Progenitor cell of endocrine pancreas (in vitro differentiated cells): ENCODE measurements around the gene SLC25A38. TPM values are rescaled to one million over a fixed set of nuclear protein-coding genes. Genes with fewer than 3 reads are reported as not detected.

Experiments
- DNase-seq: peaks from one replicate; pipeline ENCODE4 v3.0.0; 2021; ENCODE audit warnings: low spot score; ENCODE audit not compliant: unreplicated experiment
- H3K27ac Mint-ChIP-seq: 2 replicates; pipeline ENCODE4 v1.8.0; 2021; ENCODE audit warnings: mild to moderate bottlenecking, moderate library complexity, mixed read lengths
- H3K27me3 Mint-ChIP-seq: 2 replicates; pipeline ENCODE4 v1.8.0; 2021; ENCODE audit warnings: mixed read lengths
- H3K36me3 Mint-ChIP-seq: 2 replicates; pipeline ENCODE4 v1.8.0; 2022; ENCODE audit warnings: mixed read lengths; ENCODE audit not compliant: insufficient read depth
- H3K4me1 Mint-ChIP-seq: 2 replicates; pipeline ENCODE4 v1.8.0; 2021; ENCODE audit warnings: low read depth, mixed read lengths
- H3K4me3 Mint-ChIP-seq: 2 replicates; pipeline ENCODE4 v1.8.0; 2021; ENCODE audit warnings: low read depth, mild to moderate bottlenecking, moderate library complexity, mixed read lengths
- H3K9me3 Mint-ChIP-seq: 2 replicates; pipeline ENCODE4 v1.8.0; 2021; ENCODE audit warnings: low read depth, mixed read lengths
- CTCF ChIP-seq: fragments of 200-600 bp; sonication (generic); IDR thresholded peaks from one replicate; pipeline ENCODE4 v1.5.0; 2021; ENCODE audit warnings: antibody characterized with exemption, mild to moderate bottlenecking; ENCODE audit not compliant: unreplicated experiment
- long read RNA-seq: library from polyadenylated mRNA; unstranded; transcript quantifications from one replicate; pipeline ENCODE4 v2.0.0, GENCODE V29; 2020
- total RNA-seq: library from RNA; stranded (reverse); gene quantifications from 2 replicates; pipeline ENCODE4 v1.2.1, GENCODE V29; 2021

Gene SLC25A38
- 34.6 and 38.0 TPM in 2 replicates for total RNA-seq
- long read RNA-seq, transcript SLC25A38-201 (7 exons, 2,147 nt): major isoform, 255 of 293 reads
- long read RNA-seq, partial matches to known transcripts: 7 of 293 reads
- long read RNA-seq, other reads (novel, unspliced or antisense): 31 of 293 reads

GRCh38 chr3:39383045-39383880, at the start of gene SLC25A38:
TSS of gene SLC25A38 (plus strand) at chr3:39383370. CDS start at chr3:39383725, 355 bp downstream.
- peaks cover 44% of the 10 kb centered on the region for H3K4me1 Mint-ChIP-seq
- H3K36me3 Mint-ChIP-seq: no peaks in the 10 kb centered on the region
- peak; percentile 46 for TF ChIP-seq CTCF
- no peaks in the 10 kb centered on the region for H3K9me3 Mint-ChIP-seq
- peak within 1 kb of the TSS; percentile 100 for H3K27ac Mint-ChIP-seq
- H3K27me3 Mint-ChIP-seq: no peaks in the 10 kb centered on the region
- H3K4me3 Mint-ChIP-seq: peak within 1 kb of the TSS; percentile 99
- DNase-seq: peak; percentile 42

GRCh38 chr3:39333607-39334006, 49.6 kb upstream of the SLC25A38 start:
- Mint-ChIP-seq H3K27me3 (peaks cover 3% of the 10 kb centered on the region), H3K4me3 (no peak overlapping the region), H3K27ac (no peak overlapping the region), H3K4me1 (no peaks in the 10 kb centered on the region), H3K9me3 (no peaks in the 10 kb centered on the region), H3K36me3 (no peaks in the 10 kb centered on the region)
- no peak for DNase-seq
- no peak for TF ChIP-seq CTCF

GRCh38 chr3:39334205-39334604, 49.0 kb upstream of the SLC25A38 start:
- Mint-ChIP-seq H3K36me3 (no peaks in the 10 kb centered on the region), H3K4me1 (no peaks in the 10 kb centered on the region), H3K27ac (no peak overlapping the region), H3K4me3 (no peak overlapping the region), H3K27me3 (peaks cover 3% of the 10 kb centered on the region), H3K9me3 (no peaks in the 10 kb centered on the region)
- TF ChIP-seq CTCF: no peak
- DNase-seq: no peak

GRCh38 chr3:39338201-39338600, 45.0 kb upstream of the SLC25A38 start:
- no peak overlapping the region for H3K27ac Mint-ChIP-seq
- H3K9me3 Mint-ChIP-seq: no peaks in the 10 kb centered on the region
- no peak for TF ChIP-seq CTCF
- H3K4me3 Mint-ChIP-seq: no peak overlapping the region
- no peak for DNase-seq
- no peaks in the 10 kb centered on the region for H3K36me3 Mint-ChIP-seq
- H3K4me1 Mint-ChIP-seq: peaks cover 2% of the 10 kb centered on the region
- H3K27me3 Mint-ChIP-seq: no peaks in the 10 kb centered on the region

GRCh38 chr3:39339086-39339485, 44.1 kb upstream of the SLC25A38 start:
- no peaks in the 10 kb centered on the region for H3K27me3 Mint-ChIP-seq
- TF ChIP-seq CTCF: no peak
- H3K4me3 Mint-ChIP-seq: no peak overlapping the region
- H3K36me3 Mint-ChIP-seq: no peaks in the 10 kb centered on the region
- no peak for DNase-seq
- no peak overlapping the region for H3K27ac Mint-ChIP-seq
- peaks cover 7% of the 10 kb centered on the region for H3K4me1 Mint-ChIP-seq
- no peaks in the 10 kb centered on the region for H3K9me3 Mint-ChIP-seq
